ENCODE data around the gene MYBPC2.
A peak's percentile ranks its signal among the peaks of the same experiment; 100 is the strongest.
"Not testable (repeated sequence)": the region's sequence is repeated elsewhere in the genome, so short reads cannot be mapped to it uniquely, and the experiment has no call there.

MYBPC2 gene

DNA sequence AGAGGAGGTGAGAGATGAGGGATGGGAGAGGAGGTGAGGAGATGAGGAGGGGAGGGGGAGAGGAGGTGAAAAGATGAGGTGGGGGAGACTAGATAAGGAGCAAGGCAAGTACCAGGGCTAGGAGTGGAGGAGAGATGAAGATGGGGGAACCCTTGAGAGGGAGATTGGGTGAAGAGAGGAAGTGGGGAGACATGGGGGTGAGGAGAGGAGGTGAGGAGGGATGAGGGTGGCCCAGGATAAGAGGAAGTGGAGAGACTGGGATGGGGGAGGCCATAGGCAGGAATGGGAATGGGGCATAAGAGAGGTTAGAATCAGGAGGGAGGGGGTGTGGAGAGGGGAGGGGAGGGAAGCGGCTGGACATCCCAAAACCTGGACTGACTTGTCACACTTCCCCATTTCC, 26.9 kb downstream of the MYBPC2 start:
- no peak for DNase-seq (ENCODE audit: low read depth)

DNA sequence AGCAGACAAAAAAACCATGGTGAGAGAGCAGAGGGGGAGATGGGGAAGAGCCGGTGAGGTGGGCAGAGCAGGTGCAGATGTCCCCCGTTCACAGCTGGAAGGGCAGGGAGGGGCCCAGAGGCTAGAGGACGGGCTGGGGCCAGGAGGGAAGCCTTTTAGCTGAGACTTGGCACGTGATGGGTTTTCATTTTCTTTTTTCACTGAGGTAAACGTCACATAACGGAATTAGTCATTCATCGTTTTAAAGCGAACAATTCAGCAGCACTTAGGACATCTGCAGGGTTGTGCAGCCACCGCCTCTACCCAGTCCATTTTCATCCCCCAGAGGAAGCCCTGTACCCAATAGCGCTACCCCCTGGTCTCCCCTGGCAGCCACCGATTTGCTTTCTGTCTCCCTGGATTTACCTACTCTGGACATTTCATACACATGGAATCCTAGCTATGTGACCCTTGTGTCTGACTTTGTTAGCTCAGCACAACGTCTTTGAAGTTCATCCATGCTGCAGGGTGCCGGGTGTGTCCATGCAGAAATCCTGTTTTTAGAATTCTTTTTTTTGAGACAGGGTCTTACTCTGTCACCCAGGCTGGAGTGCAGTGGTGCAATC, 27.6 kb downstream of the MYBPC2 start:
- no peak for DNase-seq (ENCODE audit: low read depth)

DNA sequence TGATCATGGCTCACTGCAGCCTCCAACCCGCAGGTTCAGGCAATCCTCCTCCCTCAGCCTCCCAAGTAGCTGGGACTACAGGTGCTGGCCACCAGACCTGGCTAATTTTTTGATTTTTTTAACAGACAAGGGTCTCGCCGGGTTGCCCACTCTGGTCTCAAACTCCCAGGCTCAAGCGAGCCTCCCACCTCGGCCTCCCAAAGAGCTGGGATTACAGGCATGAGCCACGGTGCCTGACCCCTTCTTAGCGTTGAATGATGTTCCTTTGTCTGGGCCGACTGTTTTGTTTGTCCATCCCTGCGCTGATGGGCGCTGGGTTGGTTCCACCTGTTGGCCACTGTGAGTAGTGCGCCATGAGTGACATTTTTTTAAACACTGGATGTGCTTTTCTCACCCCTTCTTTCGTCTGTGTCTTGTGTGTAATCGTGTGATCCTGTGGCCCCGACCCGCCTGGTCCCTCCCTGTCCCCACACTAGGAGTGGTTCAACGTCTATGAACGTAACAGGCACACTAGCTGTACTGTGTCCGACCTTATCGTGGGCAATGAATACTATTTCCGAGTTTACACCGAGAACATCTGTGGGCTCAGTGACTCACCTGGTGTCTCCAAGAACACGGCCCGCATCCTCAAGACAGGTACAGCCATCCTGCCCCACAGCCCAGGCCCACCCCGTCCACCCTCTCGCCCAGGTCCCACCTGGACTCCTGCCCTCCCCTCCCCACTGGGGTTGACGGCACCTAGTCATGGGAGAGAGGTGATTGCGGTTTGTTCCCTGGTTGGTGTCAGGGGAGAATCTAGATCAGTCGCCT, 28.6 kb downstream of the MYBPC2 start:
- no peak for DNase-seq (ENCODE audit: low read depth)

DNA sequence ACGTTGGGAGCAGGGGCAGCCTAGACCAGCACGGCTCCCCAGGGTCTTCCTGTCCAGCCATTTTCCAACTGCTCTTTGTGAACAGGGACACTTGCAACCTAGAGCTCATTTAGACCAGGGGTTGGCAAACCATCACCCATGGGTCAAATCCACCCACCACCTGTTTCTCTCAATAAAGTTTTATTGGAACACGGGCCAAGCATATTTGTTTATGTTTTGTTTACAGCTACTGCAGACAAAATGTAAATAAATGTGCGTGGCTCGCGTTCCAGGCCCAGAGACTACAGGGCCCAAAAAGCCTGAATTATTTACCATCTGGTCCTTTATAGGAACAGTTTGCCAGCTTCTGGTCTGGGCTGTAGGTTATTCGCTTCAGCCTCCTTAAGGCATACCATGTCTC, 30.3 kb downstream of the MYBPC2 start:
- no peak for DNase-seq (ENCODE audit: low read depth)

DNA sequence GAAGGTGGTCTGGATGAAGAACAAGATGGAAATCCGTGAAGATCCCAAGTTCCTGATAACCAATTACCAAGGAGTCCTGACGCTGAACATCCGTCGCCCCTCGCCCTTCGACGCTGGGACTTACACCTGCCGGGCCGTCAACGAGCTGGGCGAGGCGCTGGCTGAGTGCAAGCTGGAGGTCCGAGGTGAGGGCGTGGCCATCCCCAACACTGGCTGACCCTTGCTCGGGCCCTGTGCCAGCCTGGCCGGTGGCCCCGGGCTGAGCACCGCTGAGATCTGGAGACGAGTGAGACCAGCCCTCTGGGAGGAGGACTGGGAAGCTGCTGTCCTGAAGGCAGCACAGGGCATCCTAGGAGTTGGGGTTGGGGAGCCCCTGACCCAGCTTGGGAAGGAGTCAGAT, 31.7 kb downstream of the MYBPC2 start:
- no peak for DNase-seq (ENCODE audit: low read depth)

DNA sequence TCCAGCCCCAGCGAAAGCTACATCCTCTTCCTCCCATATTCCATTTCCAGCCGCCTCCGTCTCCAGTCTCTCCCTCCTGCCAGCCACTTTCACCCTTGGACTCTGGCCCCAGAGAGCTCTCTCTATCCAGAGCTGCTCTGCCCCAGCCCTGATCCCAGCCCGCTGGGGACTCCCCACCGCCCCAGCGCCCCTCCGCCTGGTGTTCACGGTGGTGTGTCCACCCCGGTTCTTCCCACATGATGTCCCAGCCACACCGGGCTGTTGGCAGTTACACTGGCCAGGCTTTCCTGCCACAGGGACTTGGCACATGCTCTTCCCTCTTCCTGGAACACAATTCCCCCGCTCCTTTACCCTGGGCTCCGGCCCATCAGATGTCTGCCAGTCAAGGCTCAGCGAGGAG, 32.3 kb downstream of the MYBPC2 start:
- no peak for DNase-seq (ENCODE audit: low read depth)

DNA sequence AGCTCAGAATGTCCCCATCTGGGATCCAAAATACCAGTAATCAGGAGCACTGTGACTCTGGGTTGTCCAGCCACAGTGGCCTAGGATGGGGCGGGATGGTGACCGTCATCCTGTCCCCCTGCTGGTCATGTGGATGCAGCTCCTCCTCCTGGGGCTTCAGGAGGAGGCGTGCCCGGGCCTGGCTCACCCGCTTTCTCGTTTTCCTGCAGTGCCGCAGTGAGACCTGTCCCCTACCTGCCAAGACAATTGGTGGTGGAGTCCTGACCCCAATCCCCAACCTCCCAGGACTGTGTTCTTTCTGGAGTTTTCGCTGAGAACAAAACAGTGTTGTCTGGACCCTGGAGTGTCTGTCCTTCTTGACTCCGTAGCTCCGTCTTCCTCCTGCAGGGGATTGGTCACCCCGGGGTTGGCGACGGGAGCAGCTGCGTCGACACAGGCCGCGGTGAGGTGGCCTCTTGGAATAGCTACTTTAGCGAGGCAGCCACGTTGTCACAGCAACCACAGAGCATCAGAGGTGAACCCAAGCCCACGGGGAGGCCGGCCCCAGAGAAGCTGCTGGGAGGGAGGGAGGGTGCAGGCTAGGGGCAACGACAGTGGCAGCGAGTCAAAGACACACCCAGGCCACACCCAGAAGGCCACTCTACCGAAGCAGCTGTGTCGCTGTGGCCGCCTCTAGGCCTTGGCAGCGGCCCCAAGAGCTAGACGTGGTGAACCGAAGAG, 33.5 kb downstream of the MYBPC2 start:
- no peak for DNase-seq (ENCODE audit: low read depth)

DNA sequence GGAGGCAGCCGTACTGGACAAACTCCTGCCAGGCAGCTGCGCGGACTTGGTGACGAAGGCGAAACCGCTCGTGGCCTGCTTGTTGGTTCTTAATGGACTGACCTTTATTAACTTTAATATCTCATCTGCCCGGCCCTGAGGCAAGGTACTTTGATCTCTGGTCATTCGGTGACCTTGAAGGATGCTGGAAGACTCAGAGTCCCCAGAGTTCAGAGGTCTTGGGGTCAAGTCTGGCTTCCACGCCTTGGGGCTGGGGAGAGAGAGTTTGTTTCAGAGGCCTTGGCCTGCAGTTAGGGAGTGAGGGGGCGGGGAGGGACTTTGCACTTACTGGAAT, 34.0 kb downstream of the MYBPC2 start:
- DNase-seq (ENCODE audit: low read depth): no peak

DNA sequence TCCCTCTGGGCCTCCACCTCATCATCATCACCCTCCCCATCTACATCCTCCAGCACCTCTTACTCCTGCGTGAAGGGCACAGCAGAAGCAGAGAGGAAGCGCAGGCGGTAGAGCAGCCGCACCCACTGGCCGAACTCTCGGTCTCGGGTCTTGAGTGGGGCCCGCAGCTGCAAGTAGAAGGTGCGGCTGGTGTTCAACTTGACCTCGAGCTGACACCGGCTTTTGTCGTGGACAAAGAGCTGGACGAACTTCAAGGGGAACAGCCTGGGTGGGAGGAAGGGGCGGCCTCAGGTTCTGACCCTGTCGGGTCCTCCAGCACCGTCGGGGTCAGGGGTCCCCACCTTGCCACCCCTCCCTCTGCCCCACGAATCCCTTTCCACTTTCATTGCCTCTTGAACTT, 34.9 kb downstream of the MYBPC2 start:
- DNase-seq (ENCODE audit: low read depth): no peak

DNA sequence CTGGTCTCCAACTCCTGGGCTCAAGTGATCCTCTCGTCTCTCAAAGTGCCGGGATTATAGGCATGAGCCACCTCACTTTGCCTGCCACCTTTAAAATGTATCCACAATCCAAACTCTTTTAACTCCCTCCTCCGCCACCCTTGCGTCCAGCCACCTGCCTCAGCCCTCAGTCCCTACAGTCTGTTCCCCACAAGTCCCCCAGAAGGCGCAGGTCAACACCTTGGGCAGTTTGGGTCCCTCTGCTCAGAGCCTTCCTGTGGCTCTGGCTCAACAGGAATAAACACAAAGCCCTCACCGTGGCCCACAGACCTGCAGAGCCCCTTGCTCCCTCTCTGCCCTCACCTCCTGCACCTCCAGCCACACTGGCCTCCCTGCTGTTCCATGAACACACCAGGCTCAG, 36.1 kb downstream of the MYBPC2 start:
- DNase-seq (ENCODE audit: low read depth): no peak

DNA sequence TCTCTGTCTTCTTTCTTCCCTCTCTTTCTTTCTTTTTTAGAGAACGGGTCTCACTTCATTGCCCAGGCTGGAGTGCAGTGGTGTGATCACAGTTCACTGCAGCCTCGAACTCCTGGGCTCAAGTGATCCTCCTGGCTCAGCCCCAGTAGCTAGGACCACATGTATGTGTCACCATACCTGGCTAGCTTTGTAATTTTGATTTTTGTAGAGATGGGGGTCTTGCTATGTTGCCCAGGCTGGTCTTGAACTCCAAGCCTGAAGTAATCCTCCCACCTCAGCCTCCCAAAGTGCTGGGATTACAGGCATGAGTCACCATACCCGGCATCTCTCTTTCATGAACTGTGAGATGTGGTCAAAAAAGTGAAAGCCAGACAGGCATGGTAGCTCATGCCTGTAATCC, 40.6 kb downstream of the MYBPC2 start:
- DNase-seq (ENCODE audit: low read depth): not testable (repeated sequence)

DNA sequence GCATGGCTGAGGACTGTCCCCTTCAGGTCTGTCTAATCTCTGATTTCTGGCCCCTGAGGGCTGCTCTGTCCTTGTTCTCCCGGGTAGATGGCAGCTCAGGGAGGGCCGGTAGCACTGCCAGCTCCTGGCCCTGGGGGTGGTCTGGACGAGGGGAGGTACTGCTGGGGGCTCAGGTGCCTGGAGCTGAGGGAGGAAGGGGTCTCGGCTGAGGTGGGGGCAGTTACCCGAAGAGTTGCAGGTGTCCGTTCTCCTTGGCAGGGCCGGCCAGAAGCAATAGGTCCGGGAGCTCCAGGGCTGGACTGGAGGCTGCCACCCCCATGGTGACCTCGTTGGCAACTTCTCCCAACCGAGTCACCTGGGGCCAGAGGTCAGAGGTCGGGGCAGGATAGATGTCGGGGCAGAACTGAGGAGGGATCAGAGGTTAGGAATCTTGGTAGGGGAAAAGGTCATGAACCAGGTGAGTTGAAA, 42.4 kb downstream of the MYBPC2 start:
- DNase-seq (ENCODE audit: low read depth): no peak

DNA sequence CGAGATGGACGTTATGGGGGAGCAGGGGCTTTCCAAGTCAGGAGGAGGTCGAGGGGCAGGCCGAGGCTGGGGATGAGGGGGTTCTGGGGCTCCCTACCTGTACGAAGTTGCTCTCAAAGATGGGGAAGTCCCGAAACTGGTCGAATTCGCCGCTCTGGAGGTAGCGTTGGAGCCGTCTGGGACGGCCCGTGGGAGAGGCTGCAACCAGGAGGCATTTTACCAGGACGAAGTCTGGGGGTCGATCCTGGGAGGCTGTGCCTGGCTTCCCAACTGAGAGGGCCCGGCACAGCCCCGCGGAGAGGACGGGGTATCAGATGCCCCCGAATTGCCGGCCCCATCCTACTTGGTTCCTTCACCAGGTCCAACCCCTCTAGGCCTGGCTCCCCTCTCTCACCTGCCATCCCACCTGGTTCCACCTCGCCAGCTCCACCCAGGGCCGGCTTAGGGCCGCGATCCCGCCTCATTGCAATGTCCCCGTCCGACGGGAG, 43.1 kb downstream of the MYBPC2 start:
- DNase-seq (ENCODE audit: low read depth): no peak

DNA sequence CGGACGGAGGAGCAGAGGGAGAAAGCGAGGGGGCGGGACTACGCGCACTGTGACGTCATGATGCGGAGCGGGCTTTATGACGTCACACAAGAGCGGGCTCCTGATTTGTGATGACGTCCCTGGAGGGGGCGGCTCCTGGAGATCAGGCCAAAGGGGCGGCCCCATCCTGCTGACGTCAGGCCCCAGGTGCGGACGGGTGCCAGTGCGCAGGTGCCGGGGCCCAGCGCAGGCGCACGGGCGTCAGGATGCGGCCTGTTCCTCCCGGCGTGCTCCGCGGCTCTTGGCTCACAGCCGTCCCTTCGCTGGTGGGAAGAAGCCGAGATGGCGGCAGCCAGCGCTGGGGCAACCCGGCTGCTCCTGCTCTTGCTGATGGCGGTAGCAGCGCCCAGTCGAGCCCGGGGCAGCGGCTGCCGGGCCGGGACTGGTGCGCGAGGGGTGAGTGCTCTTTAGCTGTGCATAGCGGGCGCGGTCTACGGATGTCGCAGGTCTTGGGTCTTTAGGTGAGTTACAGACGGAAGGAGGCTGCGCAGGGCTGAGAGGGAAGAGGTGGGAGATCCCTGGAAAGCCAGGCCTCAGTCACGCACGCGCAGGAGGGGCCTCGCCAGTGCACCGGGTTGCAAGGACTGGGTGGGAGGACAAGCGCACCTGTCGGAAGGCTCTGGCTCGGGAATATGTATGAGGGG, 43.7 kb downstream of the MYBPC2 start, which contains the start of the genes EMC10 and GARIN5A:
Gene EMC10 (plus strand): TSS at position 284 of the 683 bp plus-strand sequence. CDS start 38 bp downstream, at position 322.
Gene GARIN5A (minus strand): TSS at position 625 of the 683 bp plus-strand sequence. CDS start 460 bp downstream, at position 165.
- DNase-seq (ENCODE audit: low read depth): peak; percentile 64

DNA sequence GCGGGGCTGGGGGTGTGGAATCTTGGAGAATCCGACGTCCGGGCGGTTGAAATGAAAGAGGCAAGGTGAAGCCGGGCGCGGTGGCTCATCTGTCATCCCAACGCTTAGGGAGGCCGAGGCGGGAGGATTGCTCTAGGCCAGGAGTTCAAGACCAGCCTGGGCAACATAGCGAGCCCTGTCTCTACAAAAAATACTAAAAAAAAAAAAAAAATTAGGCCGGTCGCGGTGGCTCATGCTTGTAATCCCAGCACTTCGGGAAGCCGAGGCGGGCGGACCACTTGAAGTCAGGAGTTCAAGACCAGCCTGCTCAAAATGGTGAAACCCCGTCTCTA, 44.2 kb downstream of the MYBPC2 start:
- DNase-seq (ENCODE audit: low read depth): no peak

DNA sequence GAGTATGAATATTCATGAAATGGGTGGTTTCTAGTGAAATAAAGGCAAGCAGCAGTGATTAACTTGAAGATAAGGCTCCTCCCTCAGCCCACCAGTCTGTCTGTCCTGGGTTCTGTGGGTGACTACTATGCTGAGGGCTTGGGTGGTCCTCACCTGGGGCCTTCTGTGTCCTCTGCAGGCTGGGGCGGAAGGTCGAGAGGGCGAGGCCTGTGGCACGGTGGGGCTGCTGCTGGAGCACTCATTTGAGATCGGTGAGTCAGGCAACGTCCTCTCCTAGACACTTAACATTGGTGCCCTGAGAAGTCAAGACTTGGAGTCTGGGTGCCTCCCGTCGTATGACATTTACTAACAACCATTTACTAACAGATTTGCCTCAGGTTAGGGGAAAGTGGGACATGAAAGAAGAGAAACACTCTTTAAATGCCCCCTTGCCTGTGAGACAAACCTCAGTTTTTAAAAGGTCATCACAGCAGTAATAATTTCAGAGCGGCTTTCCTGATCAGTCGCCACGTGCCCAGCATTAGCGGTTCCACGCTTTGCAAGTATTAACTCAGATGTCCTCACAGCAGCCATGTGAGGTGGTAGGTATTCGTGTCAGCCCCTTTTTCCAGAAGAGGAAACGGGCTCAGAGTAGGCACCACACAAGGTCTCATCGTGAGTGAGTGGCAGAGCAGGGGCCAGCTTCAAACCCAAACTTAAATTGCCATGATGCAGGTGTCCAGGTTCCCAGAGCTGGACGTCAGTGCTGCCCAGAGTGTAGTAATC, 45.2 kb downstream of the MYBPC2 start:
- no peak for DNase-seq (ENCODE audit: low read depth)

DNA sequence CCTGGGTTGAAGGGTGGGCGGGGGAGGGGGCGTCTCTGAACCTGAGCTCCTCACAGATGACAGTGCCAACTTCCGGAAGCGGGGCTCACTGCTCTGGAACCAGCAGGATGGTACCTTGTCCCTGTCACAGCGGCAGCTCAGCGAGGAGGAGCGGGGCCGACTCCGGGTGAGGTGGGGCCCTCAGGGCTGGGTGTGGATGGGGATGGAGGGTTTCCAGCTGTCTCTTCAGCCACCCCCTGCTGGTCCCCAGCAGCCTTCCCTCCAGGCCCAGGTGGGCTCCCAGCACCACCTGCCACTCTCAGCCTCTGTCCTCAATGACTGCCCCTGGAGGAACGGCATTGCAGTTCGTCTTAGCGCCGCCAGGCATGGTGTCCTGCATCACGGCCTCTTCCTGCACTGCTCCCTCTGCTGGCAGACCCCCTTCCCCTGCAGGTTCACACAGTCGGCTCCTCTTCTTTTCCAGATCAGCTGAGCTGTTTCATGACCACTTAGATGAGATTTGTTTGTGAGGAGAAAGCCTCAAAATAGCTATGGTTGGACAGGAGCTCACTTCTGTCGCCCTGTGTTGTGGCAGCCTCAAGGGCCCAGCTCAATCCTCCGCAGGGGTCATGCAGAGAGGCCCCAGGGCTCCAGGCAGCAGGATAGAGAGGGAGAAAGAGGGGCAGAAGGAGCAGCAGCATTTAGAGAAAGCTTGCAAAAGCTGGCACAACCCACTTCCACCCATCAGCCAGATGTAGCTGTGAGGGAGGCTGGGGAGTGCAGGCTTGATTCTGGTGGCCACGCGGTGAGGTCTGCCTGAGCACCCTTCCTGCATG, 46.4 kb downstream of the MYBPC2 start:
- DNase-seq (ENCODE audit: low read depth): no peak

DNA sequence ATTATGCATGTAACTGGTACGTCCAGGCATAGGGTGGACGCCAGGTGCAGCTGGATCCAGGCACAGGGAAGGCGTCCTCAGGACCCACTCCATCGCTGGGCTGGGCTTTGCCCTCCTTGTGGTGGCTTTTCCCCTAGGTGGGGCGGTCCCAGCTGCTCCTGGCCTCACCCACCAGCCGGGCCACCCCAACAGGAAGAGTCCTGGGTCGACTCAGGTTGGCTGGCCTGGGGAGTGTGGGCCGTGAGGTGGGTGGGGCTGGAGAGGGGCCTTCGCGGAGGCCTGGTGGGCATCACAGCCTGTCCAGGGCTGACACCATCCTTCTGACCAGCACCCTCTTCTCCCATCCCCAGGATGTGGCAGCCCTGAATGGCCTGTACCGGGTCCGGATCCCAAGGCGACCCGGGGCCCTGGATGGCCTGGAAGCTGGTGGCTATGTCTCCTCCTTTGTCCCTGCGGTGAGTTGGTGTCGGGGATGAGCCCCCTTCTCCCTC, 47.1 kb downstream of the MYBPC2 start:
- DNase-seq (ENCODE audit: low read depth): no peak

DNA sequence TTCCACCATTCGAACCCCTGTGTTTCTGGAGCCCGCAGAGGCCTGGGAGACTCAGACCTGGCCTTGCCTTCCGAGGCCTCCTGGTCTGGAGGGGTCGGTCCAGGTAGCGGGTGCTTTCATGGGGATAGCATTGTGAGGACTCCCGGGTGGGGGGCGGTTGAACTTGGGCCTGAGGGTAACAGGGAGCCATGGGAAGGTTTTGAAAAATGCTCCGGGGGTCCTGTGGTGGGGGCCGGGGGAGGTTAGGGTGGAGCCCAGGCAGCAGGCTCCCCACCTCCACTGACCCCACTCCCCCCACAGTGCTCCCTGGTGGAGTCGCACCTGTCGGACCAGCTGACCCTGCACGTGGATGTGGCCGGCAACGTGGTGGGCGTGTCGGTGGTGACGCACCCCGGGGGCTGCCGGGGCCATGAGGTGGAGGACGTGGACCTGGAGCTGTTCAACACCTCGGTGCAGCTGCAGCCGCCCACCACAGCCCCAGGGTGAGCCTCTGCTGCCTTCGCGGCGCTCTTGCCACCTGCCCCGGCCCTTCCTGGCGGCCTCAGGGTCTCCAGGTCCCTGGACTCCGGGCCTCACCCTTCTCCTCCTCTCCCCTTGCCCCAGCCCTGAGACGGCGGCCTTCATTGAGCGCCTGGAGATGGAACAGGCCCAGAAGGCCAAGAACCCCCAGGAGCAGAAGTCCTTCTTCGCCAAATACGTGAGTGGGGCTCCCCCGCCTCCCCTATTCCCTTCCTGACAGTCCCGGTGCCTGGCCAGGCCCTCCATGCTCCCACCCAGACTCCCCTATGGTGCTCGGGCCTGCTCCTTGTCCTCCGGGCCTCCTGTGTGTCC, 47.8 kb downstream of the MYBPC2 start:
- no peak for DNase-seq (ENCODE audit: low read depth)
